ENCODE measurements around the gene PRRC2B. TPM values are rescaled to one million over a fixed set of nuclear protein-coding genes. Genes with fewer than 3 reads are reported as not detected.

Gene PRRC2B
- total RNA-seq (2022; extraction: Qiagen RNA extraction) = 50.9 to 75.5 TPM (median 73.2 TPM) in 5 replicates

GRCh38 chr9:131393622-131394463 lies at the start of gene PRRC2B:
Gene PRRC2B (plus strand): TSS chr9:131394086. CDS start chr9:131430145, 36,059 bp downstream.

DNA sequence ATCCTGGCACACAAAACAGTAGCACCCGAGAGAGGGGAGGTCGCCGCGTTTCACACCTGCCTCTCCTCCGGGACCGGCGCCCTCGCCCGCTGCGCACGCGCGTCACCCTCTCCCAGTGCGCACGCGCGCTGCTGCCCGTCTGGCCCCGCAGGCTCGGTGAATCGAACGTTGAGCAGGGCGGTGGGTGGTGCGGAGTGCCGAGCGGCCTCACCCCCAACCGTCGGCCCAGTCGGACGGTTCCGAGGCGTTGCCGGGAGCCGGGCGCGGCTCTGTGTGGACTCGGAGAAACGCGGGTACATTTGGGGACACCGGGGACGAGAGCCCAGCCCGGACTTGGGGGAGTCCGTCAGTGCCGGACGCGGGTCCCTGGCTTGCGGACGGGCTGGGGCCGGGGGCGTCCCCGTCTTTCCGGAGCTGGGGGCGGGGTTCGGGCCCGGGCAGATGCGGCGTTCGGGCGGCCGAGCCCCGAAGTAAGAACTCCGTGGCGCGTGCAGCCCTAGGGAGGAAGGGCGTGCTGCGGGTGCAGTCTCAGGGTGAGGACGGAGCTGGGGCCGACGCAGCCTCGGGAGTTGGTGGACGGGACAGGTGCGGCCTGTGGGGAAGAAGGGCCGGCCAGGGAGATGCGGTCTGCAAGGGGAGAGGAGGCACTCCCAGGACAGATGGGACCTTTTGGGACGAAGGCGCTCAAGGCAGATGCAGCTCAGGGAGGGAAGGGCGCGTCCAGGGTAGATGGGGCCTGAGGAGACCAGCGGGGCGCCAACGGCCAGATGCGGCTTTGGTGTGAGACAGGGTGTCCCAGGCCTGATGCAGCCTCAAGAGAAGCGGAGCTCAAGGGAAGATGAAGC lies 109.1 kb downstream of the PRRC2B start, which contains the start of gene POMT1:
Gene POMT1 (plus strand): TSS at position 138 of the 845 bp plus-strand sequence. CDS start 1,301 bp downstream, outside the sequence.

DNA sequence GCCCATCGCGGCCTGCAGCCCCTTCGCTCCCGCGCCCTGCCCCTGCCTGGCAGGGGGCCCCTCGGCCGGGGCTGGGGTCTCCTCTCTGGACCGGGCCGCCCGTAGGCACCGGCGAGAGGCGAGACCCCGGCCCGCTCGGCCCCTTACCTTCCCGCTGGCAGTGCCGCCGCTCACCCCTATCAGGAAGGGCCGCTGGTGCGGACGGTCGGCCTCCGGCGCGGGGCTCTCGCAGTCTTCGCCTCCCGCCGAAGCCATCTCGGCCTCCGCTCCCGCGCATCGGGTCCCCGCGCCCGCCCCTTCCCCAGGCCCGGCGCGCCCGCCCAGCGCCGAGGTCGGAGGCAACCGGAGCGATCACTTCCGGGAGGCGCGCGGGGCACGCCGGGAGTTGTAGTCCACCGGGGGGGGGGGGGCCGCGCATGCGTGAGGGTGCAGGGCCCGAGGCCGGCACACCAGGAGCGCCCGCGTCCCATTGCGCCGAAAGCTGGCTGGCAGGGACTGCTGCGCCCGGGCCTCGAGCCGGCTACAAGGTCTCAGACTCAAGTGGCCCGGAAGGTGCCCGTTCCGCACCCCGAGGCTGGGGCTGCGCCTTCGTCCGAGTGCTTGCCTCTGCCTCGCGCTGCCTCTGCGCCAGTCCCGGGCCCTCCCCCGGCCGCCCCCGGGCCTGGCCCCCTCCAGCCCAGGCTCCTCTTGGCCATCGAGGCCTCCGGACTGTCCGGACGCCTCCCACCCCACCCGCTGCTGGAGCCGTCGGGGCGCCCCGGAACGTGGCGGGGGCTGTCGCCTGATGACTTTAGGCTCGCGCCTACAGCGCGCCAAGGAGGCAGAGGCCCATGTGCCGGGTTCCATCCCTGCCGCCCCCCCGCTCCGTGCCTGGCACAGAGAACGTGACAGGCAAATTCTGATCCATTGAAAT lies 137.3 kb downstream of the PRRC2B start, which contains the start of gene UCK1:
Gene UCK1 (minus strand): TSS at position 344 of the 913 bp plus-strand sequence. CDS start 89 bp downstream, at position 255.

GRCh38 chr9:131545003-131545785 lies 151.3 kb downstream of the PRRC2B start, which contains the start of gene PRRT1B:
Gene PRRT1B (plus strand): TSS chr9:131545523. CDS start chr9:131545616, 93 bp downstream.

Other genes with a start within 250 kb of the PRRC2B start
- gene FAM78A, start 117.6 kb upstream of the PRRC2B start, total RNA-seq (2022; extraction: Qiagen RNA extraction) = 0.32 to 0.69 TPM (median 0.42 TPM) in 5 replicates
- gene PLPP7, start 104.4 kb upstream of the PRRC2B start, total RNA-seq (2022; extraction: Qiagen RNA extraction) = 0.07 to 0.08 TPM in 2 of 5 replicates, not detected in the others
- gene POMT1, start 108.8 kb downstream of the PRRC2B start, total RNA-seq (2022; extraction: Qiagen RNA extraction) = 14.4 to 19.3 TPM (median 16.8 TPM) in 5 replicates
- gene UCK1, start 137.2 kb downstream of the PRRC2B start, total RNA-seq (2022; extraction: Qiagen RNA extraction) = 19.1 to 24.5 TPM (median 22.4 TPM) in 5 replicates
- gene PRRT1B, start 151.4 kb downstream of the PRRC2B start, total RNA-seq (2022; extraction: Qiagen RNA extraction) = 0.52 to 0.70 TPM (median 0.58 TPM) in 5 replicates